EL (cell line): ENCODE results near the gene ADGRE2.
"Not testable (repeated sequence)": the region's sequence is repeated elsewhere in the genome, so short reads cannot be mapped to it uniquely, and the experiment has no call there.

ENCODE experiments used
- DNase-seq: peaks from one replicate; pipeline ENCODE4 v3.0.0-alpha.2; 2016

ADGRE2 gene

DNA sequence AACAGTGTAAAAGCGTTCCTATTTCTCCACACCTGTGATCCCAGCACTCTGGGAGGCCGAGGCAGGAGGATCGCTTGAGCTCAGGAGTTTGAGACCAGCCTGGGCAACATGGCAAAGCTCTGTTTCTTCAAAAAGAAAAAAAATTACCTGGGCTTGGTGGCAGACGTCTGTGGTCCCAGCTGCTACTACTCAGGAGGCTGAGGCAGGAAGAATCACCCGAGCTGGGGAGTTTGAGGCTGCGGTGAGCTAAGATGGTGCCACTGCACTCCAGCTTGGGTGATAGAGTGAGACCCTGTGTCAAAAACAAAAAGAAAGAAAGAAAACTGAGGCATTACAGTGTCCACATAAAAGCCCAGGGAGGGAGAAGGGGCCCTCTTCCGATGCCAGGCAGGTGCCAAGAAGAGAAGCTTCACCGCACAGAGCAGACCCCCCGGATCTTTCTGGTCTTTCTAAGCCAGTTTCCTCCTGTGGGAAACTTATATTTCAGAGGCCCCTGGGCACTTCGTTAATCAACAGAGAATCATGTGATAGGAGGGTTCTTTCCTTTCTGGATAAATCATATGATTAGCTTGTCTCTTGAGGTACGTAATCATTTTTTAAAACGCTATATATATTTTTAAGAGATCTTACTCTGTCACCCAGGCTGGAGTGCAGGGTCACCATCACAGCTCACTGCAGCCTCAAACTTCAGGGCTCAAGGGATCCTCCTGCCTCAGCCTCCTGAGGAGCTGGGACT is at the start of gene ADGRE2:
ADGRE2 (minus strand) TSS at position 451 of the 736 bp plus-strand sequence. CDS start 1,804 bp downstream, outside the sequence.
- not testable (repeated sequence) for DNase-seq

- DNase-seq = no peak
These were observed 47.6 kb upstream of the ADGRE2 start for GRCh38 chr19:14826006-14826405.

DNA sequence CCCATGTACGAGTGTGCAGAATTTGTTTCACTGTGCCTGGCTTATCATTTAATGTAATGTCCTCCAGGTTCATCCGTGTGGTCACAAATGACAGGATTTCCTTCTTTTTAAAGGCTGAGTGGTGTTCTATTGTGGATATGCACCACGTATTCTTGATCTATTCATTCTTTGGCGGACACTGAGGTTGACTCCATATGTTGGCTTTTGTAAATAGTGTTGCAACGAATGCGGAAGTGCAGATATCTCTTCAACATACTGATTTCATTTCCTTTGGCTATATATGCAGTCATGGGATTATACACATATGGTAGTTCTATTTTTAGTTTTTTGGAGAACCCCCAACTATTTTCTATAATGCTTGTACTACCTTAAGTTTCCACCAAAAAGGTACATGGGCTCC is 43.6 kb upstream of the ADGRE2 start:
- no peak for DNase-seq

GRCh38 chr19:14818588-14818987 is 40.2 kb upstream of the ADGRE2 start:
- no peak for DNase-seq

DNA sequence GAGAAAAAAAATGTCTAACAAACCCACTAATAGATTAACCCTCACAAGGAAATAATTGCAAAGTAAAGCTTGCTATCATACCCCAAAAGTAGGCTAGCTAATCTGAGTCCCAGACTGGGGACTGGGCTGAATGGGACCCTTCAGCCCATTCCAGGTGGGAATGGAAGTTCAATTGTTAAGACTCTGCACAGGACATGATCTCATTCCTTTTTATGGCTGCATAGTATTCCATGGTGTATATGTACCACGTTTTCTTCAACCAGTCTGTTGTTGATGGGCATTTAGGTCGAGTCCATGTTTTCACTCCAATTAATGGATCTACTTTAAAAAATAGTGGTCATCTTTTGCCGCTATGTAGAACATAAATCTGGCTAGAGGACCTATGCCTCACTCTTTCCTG is 38.7 kb upstream of the ADGRE2 start:
- no peak for DNase-seq

GRCh38 chr19:14814982-14815652 is 36.8 kb upstream of the ADGRE2 start:
- no peak for DNase-seq

DNA sequence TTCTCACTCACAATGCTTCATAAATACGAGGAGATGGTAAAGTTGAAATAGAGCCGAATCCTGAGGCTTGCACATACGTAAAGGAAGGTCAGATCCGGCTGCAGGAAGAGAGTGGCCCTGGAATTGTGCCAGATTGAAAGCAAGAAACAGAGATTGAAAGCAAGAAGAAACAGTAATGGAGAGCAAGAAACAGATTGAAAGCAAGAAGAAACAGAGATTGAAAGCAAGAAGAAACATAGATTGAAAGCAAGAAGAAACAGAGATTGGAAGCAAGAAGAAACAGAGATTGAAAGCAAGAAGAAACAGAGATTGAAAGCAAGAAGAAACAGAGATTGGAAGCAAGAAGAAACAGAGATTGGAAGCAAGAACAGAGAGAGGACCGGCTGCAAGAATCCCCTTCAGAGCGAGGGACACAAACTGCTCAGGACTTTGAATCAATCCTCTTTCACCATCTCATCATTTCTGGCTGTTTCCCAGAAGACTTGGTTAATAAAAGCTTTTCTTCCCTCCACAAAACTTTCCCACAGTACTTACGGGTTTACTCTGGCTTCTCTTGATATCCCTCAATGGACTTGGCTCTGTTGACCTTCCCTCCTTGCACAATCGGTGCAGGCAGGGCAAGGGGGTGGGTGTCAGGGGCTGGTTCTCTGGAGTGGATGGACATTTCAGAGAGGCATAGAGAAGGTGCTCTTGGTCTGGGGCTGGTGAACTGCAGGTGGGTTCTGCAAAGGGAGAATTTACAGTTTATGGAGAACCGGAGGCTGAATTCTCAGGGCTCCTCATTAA is 31.1 kb upstream of the ADGRE2 start:
- DNase-seq = no peak

DNA sequence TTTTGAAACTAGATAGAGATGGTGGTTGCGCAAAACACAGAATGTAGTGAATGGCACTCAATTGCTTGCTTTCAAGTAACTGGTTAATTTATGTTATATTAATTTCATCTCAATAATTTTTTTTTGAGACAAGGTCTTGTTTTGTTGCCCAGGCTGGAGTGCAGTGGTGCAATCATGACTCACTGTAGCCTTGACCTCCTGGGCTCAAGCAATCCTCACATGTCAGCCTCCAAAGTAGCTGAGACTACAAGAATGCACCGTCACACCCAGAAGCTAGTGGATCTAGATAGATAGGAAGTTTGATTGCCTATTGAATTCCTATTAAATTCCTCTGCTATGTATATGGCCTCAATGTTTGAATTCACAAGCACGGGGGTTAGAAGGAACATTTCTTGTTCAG is 26.4 kb upstream of the ADGRE2 start:
- DNase-seq = no peak

GRCh38 chr19:14798760-14799159 is 20.4 kb upstream of the ADGRE2 start:
- no peak for DNase-seq

- DNase-seq = no peak
These were observed 17.7 kb upstream of the ADGRE2 start for GRCh38 chr19:14796021-14796420.

DNA sequence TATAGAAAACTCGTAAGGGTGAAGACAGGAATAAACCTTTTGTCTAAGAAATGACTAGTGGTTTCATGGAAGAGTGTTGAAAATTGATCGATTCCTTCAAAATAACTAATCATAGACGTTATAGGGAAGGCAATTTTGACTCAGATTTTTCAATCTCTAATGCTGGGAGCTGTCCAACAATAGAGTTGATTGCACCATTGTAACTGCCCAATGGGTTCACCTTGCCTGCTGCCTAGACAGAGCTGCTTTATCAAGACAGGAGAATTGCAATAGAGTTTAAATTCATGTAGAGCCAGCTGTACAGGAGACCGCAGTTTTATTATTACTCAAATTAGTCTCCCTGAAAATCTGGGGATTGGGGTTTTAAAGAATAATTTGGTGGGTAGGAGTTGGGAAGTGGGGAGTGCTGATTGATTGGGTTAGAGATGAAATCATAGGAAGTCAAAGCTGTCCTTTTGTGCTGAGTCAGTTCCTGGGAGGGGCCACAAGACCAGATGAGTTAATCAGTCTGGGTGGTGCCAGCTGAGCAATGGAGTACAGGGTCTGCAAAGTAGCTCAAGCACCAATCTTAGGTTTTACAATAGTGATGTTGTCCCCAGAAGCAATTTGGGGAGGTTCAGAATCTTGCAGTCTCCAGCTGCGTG is 16.8 kb upstream of the ADGRE2 start:
- peak; percentile 8 for DNase-seq

DNA sequence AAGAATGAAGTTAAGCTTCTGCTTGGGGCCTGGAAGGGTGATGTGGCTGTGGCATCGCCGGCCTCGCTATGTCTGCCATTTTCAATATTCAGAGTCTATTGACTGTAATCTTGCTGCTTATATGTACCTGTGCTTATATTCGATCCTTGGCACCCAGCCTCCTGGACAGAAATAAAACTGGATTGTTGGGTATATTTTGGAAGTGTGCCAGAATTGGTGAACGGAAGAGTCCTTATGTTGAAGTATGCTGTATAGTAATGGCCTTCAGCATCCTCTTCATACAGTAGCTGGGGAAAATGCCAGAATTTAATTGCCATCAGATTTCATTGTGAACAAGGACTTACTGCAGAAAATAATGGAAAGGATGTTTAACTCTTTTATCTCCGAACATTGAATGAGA is 13.9 kb upstream of the ADGRE2 start:
- DNase-seq = not testable (repeated sequence)

DNA sequence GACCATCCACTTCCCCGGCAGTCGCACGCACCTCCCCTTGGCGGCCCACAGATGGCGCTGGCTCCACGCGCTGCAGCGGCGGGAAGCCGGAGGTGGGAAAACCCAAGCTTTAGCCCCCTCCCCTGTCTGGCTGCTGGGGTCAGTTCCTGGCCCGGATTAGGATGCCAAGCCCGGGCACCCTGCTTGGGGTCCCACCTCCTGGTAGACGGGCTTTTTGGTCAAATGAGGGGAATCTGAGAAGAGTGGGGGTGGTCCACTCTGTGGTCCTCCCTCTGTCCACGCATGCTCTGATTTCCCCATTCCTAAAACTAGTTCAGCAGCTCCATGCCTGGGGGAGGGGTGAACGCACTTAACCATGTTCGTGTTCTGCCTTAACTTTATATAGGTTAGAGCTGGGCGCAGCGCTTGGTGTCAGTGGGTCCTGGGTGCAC is 8.1 kb upstream of the ADGRE2 start:
- DNase-seq = peak; percentile 19

DNA sequence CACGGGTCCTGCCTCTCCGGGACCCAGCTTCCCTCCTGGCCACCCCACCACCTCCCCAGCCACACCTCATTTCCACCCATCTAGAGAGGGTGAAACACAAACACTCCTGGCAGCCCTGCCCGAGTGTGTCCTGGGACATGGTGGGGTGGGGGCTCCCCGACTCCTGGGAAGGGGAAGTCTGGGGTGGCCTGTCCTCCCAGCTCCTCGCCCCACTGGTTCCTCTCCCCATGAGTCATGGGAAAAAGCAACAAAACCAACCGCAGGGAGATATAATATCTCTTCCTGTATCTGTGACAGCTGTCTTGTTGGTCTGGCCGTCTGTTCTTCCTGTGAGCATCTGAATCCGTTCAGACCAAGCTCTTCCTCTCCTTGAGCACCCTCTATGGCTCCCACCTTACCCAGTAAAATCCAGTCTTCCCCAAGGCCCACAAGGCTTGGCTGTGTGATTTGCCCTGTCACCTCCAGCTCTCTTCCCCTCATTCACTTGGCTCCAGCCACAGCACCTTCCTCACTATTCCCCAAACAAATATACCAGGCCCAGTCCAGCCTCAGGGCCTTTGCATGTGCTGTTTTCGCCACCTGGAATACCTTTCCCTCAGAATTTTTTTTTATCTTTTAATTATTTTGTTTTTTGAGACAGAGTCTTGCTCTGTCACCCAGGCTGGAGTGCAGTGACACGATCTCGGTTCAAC is 6.9 kb upstream of the ADGRE2 start:
- peak; percentile 80 for DNase-seq

- peak; percentile 74 for DNase-seq
These were observed 6.4 kb upstream of the ADGRE2 start for GRCh38 chr19:14784730-14785101.

GRCh38 chr19:14783410-14783998 is 5.1 kb upstream of the ADGRE2 start:
- DNase-seq = not testable (repeated sequence)

DNA sequence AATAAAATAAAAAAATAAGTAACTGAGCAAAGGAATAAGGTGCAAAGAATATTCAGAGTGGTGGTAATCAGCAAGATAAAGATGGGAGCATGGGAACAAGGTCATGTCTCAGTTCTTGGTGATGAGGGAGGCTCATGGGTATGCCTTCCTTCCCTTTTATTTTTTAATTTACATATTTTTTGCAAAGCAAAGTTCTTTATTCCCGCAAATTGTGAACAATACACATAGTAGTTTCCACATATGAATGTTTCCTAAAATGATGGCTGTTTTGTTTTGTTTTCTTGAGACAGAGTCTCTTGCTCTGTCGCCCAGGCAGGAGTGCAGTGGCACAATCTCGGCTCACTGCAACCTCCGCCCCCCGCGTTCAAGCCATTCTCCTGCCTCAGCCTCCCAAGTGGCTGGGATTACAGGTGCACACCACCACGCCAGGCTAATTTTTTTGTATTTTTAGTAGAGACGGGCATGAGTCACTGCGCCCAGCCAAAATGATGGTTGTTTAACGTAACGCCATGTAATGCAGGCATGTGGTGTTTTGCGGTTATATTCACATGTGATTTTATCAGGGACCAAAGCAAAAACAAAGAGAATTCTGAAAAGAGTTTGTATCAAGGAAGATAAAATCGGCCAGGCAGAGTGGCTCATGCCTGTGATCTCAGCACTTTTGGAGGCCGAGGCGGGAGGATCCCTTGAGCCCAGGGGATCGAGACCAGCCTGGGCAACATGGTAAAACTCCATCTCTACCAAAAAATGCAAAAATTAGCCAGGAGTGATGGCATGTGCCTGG is 4.5 kb upstream of the ADGRE2 start:
- no peak for DNase-seq

DNA sequence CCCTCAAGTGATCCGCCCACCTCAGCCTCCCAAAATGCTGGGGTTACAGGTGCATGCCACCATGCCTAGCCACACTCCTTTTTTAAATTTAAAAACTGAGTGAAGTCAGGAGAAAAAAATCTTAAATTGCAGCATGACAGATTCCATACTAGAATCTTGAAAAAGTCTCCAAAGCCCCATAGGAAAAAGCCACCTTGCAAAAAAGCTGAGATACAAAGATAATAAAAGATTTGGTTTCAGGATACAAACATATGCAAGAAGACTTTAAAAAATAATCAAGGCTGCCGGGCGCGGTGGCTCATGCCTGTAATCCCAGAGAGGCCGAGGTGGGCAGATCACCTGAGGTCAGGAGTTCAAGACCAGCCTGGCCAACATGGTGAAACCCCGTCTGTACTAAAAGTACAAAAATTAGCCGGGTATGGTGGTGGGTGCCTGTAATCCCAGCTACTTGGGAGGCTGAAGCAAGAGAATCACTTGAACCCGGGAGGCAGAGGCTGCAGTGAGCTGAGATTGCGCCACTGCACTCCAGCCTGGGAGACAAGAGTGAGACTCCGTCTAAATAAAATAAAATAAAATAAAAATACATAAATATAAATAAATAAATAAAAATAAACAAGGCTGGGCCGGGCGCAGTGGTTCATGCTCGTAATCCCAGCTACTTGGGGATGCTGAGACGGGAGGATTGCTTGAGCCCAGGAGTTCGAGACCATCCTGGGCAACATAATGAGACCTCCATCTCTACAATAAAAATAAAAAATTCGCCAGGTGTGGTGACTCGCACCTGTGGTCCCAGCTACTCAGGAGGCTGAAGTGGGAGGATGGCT is 3.6 kb upstream of the ADGRE2 start:
- not testable (repeated sequence) for DNase-seq

DNA sequence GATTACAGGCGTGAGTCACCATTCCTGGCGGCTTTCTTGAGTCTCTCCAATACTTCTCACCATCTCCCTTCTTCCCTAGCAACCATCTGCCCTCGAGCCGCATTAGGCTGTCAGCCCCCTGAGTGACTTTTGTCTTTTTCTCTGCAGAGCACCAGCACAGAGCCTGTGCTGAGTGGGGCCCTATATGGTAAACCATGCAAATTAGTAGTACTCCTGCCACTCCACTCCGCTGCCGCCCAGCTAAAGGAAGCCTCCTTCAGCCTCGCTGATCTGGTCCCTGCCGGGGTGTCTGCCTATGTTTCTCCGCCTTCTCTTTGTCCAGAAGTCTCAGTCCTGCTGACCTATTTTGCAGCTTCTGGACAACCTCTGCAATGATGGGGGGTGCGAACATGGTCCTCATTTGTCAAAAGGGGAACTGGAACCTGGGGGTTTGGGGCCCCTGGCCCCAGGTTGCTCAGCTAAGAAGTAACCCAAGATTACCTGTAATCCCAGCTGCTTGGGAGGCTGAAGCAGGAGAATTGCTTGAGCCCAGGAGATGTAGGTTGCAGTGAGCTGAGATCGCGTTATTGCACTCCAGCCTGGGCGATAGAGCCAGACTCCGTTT is 2.4 kb upstream of the ADGRE2 start:
- DNase-seq = not testable (repeated sequence)

DNA sequence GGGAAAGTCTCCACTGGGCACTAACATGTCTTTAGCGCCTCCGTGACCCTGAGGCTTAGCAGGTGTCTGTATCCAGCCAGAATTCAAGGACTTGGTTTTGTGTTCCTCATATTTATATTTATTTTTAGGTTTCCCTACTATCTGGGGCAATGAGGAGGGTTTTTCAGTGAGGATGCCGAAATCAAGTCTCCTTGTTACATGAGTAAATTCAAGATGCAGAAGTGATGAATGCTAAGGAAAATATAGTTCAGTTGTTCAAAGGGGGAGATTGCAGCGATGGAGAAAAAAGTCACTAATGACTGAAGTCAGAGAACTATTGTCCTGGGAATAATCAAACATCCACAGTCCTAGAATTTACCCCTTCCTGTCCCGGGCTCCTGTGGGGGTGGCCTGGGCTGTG is 791 bp upstream of the ADGRE2 start:
- DNase-seq = no peak
